ENCODE results near the gene APP.
"Not testable (repeated sequence)": the region's sequence is repeated elsewhere in the genome, so short reads cannot be mapped to it uniquely, and the experiment has no call there.

Gene APP

GRCh38 chr21:26041431-26042180 lies 129.0 kb downstream of the APP start:
- Histone ChIP-seq H3K4me1 (ENCODE audit: insufficient read depth, low read length) (peaks cover 5% of the 10 kb centered on the region), H3K9ac (ENCODE audit: low read depth, low read length) (no peak overlapping the region), H3K36me3 (ENCODE audit: insufficient read depth, low read length) (peaks cover 5% of the 10 kb centered on the region)

GRCh38 chr21:26036916-26037315 lies 133.7 kb downstream of the APP start:
- Histone ChIP-seq H3K9ac (ENCODE audit: low read depth, low read length) (no peak overlapping the region), H3K9me3 (ENCODE audit: control insufficient read depth, insufficient read depth, low read length) (no peaks in the 10 kb centered on the region), H3K4me1 (ENCODE audit: insufficient read depth, low read length) (peaks cover 10% of the 10 kb centered on the region), H3K36me3 (ENCODE audit: insufficient read depth, low read length) (peaks cover 7% of the 10 kb centered on the region)

More at GRCh38 chr21:26041431-26042180, 129.0 kb downstream of the APP start:
- H3K9me3 ChIP-seq (ENCODE audit: control insufficient read depth, insufficient read depth, low read length): no peaks in the 10 kb centered on the region

GRCh38 chr21:26032263-26032662 lies 138.3 kb downstream of the APP start:
- H3K36me3 ChIP-seq (ENCODE audit: insufficient read depth, low read length): peaks cover 7% of the 10 kb centered on the region; the same call in 1 of the 2 replicates
- H3K9me3 ChIP-seq (ENCODE audit: control insufficient read depth, insufficient read depth, low read length): no peaks in the 10 kb centered on the region
- 0 out of 2 replicates have a peak, but pooled peaks cover 5% of the 10 kb centered on the region for H3K4me1 ChIP-seq (ENCODE audit: insufficient read depth, low read length)
- H3K9ac ChIP-seq (ENCODE audit: low read depth, low read length): no peak overlapping the region

- Histone ChIP-seq H3K9me3 (ENCODE audit: control insufficient read depth, insufficient read depth, low read length) (no peaks in the 10 kb centered on the region), H3K9ac (ENCODE audit: low read depth, low read length) (no peak overlapping the region), H3K36me3 (ENCODE audit: insufficient read depth, low read length) (peaks cover 4% of the 10 kb centered on the region), H3K4me1 (ENCODE audit: insufficient read depth, low read length) (peaks cover 22% of the 10 kb centered on the region)
Observed at GRCh38 chr21:26028183-26028582, 142.4 kb downstream of the APP start.

- no peak overlapping the region for H3K9ac ChIP-seq (ENCODE audit: low read depth, low read length)
Observed at GRCh38 chr21:26027696-26028095, 142.9 kb downstream of the APP start.

GRCh38 chr21:26025536-26026512 lies 144.7 kb downstream of the APP start:
- peaks cover 22% of the 10 kb centered on the region for H3K4me1 ChIP-seq (ENCODE audit: insufficient read depth, low read length)
- no peaks in the 10 kb centered on the region for H3K9me3 ChIP-seq (ENCODE audit: control insufficient read depth, insufficient read depth, low read length)
- H3K9ac ChIP-seq (ENCODE audit: low read depth, low read length): no peak overlapping the region
- H3K36me3 ChIP-seq (ENCODE audit: insufficient read depth, low read length): peaks cover 18% of the 10 kb centered on the region

More at GRCh38 chr21:26027696-26028095, 142.9 kb downstream of the APP start:
- Histone ChIP-seq H3K9me3 (ENCODE audit: control insufficient read depth, insufficient read depth, low read length) (no peaks in the 10 kb centered on the region), H3K4me1 (ENCODE audit: insufficient read depth, low read length) (peaks cover 22% of the 10 kb centered on the region), H3K36me3 (ENCODE audit: insufficient read depth, low read length) (peaks cover 7% of the 10 kb centered on the region; the same call in 1 of the 2 replicates)

GRCh38 chr21:26023406-26023805 lies 147.2 kb downstream of the APP start:
- H3K9me3 ChIP-seq (ENCODE audit: control insufficient read depth, insufficient read depth, low read length); H3K9ac ChIP-seq (ENCODE audit: low read depth, low read length): not testable (repeated sequence)
- Histone ChIP-seq H3K4me1 (ENCODE audit: insufficient read depth, low read length) (peaks cover 22% of the 10 kb centered on the region), H3K36me3 (ENCODE audit: insufficient read depth, low read length) (peaks cover 18% of the 10 kb centered on the region)

- Histone ChIP-seq H3K36me3 (ENCODE audit: insufficient read depth, low read length) (peaks cover 18% of the 10 kb centered on the region), H3K4me1 (ENCODE audit: insufficient read depth, low read length) (peaks cover 22% of the 10 kb centered on the region)
- not testable (repeated sequence) for H3K9ac ChIP-seq (ENCODE audit: low read depth, low read length); H3K9me3 ChIP-seq (ENCODE audit: control insufficient read depth, insufficient read depth, low read length)
Observed at GRCh38 chr21:26022598-26023337, 147.8 kb downstream of the APP start.

GRCh38 chr21:26020510-26020909 lies 150.1 kb downstream of the APP start:
- Histone ChIP-seq H3K4me1 (ENCODE audit: insufficient read depth, low read length) (peaks cover 20% of the 10 kb centered on the region), H3K9me3 (ENCODE audit: control insufficient read depth, insufficient read depth, low read length) (no peaks in the 10 kb centered on the region), H3K36me3 (ENCODE audit: insufficient read depth, low read length) (peaks cover 18% of the 10 kb centered on the region), H3K9ac (ENCODE audit: low read depth, low read length) (no peak overlapping the region)

- Histone ChIP-seq H3K36me3 (ENCODE audit: insufficient read depth, low read length) (peaks cover 18% of the 10 kb centered on the region), H3K9me3 (ENCODE audit: control insufficient read depth, insufficient read depth, low read length) (no peaks in the 10 kb centered on the region), H3K9ac (ENCODE audit: low read depth, low read length) (no peak overlapping the region), H3K4me1 (ENCODE audit: insufficient read depth, low read length) (peaks cover 15% of the 10 kb centered on the region)
Observed at GRCh38 chr21:26020081-26020480, 150.5 kb downstream of the APP start.

- H3K36me3 ChIP-seq (ENCODE audit: insufficient read depth, low read length): peaks cover 18% of the 10 kb centered on the region
Observed at GRCh38 chr21:26019236-26019635, 151.3 kb downstream of the APP start.

GRCh38 chr21:26013970-26014369 lies 156.6 kb downstream of the APP start:
- no peaks in the 10 kb centered on the region; the same call in 1 of the 2 replicates for H3K36me3 ChIP-seq (ENCODE audit: insufficient read depth, low read length)
- no peaks in the 10 kb centered on the region for H3K9me3 ChIP-seq (ENCODE audit: control insufficient read depth, insufficient read depth, low read length)
- H3K9ac ChIP-seq (ENCODE audit: low read depth, low read length): no peak overlapping the region
- H3K4me1 ChIP-seq (ENCODE audit: insufficient read depth, low read length): peaks cover 7% of the 10 kb centered on the region; the same call in 1 of the 2 replicates

More at GRCh38 chr21:26019236-26019635, 151.3 kb downstream of the APP start:
- no peak overlapping the region for H3K9ac ChIP-seq (ENCODE audit: low read depth, low read length)
- no peaks in the 10 kb centered on the region for H3K9me3 ChIP-seq (ENCODE audit: control insufficient read depth, insufficient read depth, low read length)
- H3K4me1 ChIP-seq (ENCODE audit: insufficient read depth, low read length): peaks cover 8% of the 10 kb centered on the region

- not testable (repeated sequence) for H3K9me3 ChIP-seq (ENCODE audit: control insufficient read depth, insufficient read depth, low read length); H3K9ac ChIP-seq (ENCODE audit: low read depth, low read length); H3K36me3 ChIP-seq (ENCODE audit: insufficient read depth, low read length)
- peaks cover 14% of the 10 kb centered on the region for H3K4me1 ChIP-seq (ENCODE audit: insufficient read depth, low read length)
Observed at GRCh38 chr21:26012482-26012881, 158.1 kb downstream of the APP start.

Data from ES-I3 (cell line).